ENCODE measurements around the gene SPANXN5.
"Not testable (repeated sequence)": the region's sequence is repeated elsewhere in the genome, so short reads cannot be mapped to it uniquely, and the experiment has no call there.

Gene SPANXN5, protein sequence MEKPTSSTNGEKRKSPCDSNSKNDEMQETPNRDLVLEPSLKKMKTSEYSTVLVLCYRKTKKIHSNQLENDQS

DNA sequence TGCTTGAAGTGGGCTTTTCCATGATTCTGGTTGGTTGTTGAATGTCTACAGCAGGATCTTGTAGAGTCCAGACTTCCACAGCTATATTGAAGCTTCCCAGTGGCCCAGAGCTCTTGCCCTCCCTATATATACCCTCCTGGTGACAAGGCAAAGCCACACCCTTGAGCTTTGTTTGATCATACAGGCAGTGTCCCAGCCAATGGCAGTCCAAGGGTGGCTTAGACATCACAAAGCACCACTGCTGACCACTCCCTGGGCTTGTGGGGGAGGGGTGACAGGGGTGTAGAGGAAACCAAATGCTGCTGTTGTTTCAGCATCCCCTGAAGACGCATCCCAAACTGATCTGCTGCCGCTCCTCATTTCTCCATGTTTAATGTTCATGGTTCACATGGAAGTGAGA is at the start of gene SPANXN5:
Gene SPANXN5, minus strand, starts transcription at position 101 of the 400 bp plus-strand sequence. Its CDS starts 79 bp downstream, at position 22.
- DNase-seq: not testable (repeated sequence)

DNA sequence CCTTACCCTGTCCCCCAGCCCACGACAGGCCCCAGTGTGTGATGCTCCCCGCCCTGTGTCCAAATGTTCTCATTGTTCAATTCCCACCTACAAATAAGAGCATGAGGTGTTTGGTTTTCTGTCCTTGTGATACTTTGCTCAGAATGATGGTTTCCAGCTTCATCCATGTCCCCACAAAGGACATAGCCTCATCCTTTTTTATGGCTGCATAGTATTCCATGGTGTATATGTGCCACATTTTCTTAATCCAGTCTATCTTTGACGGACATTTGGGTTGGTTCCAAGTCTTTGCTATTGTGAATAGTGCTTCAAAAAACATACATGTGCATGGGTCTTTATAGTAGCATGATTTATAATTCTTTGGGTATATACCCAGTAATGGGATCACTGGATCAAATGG is 46.4 kb upstream of the SPANXN5 start:
- DNase-seq: not testable (repeated sequence)

DNA sequence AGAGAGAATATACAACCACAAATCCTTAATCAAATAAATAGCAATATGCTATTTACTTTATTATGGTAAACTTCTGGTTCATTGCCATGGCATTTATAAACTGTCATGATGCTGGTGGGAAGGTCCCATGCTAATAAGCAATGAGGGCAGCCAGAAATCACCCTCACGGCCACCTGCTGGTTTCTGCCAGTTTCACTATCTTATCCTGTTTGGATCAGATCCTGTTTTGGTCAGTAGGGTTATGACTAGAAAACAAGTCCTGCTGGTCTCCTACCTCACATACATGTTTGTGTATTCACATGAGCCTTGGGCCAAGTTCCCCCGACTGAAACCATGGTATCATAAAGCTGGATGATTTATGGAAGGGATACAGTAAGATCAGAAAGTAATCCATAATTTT is 41.9 kb upstream of the SPANXN5 start:
- DNase-seq: no peak

DNA sequence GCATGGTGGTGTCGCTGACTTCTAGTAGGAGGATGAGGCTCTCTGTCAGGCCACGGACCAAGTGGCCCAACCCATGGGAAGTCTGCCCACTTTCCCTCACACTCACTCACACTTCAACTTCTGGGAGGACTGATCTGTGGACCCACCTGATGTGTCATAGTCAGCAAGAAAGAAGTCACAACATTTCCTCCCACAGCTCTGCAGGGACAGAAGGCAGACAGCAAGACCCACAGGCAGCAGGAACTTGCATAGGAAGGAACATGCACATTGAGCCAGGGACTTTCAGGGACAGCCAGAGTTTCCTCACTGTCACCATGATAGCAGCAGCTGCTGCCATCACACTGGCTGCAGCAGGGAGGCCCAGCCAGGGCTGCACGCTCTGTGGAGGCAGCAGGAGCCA is 33.3 kb upstream of the SPANXN5 start:
- DNase-seq: no peak

DNA sequence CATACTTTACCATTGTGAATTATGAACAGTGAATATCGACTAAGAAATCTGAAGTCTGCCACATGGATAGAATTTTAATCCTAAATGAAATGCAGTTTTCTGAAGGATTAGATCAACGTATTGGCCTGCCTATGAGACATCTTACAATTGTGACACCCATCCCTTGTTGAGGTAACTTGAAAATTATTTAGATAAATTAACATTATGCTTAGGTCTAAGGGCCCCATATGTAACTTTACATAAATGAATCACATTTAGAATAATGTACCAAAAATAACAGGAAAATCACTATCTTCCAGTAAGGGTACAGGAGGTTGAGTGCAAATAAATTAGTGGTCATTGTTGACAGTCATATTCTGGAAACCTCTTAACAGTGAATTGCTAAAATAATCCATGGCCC is 27.4 kb upstream of the SPANXN5 start:
- DNase-seq: no peak

DNA sequence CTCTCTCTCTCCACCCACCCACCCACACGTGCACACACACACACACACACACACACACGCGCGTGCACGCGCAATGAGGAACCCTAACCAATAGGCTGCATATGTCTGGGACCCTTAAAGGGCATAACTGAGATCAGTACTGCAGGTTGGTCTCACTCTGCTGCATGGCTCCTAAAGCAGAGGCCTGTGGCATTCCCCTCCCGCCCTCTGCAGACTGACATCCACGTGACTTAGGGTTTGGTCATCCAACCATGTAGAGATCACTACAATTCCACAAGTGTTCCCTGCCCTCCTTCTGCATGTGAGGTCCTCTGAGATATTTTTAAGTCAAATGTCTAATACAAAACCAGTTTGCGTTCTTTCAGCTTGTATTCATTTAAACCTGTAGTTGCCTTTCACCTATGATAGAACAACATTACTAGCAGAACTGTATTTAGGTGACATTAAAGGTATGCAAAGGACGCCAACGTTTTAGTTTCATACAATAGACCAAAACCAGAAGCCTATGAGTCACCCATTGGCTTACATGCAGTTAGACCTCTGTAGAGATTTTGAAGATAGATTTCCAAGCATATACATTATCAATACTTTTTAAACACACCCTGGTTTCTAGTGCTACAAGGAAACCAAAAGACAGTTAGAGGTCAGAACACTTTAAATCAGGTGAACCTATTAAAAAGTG is 24.0 kb upstream of the SPANXN5 start:
- no peak for DNase-seq

DNA sequence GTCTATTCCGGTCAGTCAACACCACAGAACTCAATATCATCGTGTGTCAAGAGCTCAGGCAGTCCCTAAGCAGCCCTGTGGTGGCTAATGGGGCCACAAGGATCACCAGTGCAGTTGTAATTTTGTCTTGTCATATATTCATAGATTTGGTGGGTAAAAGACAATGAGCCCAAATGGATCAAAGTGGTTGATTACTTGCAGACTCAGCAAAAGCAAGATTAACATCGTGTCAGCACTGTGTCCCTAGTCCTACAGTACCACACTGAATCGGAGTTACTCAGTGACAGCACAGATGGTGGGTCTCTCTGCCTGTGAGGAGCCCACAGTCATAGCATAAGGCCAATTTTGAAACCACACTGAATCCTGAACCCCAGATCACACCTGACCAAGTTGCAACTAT is 22.6 kb upstream of the SPANXN5 start:
- DNase-seq: no peak

DNA sequence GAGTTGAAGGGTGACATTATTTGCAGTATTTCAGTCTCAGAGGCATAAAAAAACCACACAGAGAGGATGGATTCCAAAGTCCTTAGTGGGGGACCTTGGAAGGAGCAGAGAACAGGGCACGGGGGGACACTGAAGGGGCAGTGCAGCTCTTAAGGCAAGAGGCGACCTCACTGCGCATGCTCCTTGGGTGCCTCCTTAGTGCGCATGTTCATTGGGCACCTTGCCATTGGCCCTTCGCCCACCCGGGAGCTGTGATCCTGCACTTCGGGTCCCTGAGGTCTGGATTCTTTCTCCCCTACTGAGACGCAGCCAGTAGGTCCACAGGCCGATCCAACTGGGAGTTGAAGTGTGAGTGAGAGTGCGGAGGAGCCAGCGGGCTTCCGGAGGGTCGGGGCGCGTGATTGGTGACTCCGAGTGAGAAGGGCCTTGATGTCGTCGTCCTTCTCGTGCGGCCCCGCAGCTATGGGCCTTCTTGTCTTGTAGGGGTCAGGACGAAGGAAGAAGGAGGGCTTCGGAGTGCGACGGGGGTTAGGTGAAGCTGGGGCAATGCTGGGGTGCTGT is 13.9 kb upstream of the SPANXN5 start, which contains the start of gene XAGE5:
Gene XAGE5, plus strand, starts transcription at position 223 of the 561 bp plus-strand sequence. CDS start 1,280 bp downstream, outside the sequence.
- DNase-seq: no peak

DNA sequence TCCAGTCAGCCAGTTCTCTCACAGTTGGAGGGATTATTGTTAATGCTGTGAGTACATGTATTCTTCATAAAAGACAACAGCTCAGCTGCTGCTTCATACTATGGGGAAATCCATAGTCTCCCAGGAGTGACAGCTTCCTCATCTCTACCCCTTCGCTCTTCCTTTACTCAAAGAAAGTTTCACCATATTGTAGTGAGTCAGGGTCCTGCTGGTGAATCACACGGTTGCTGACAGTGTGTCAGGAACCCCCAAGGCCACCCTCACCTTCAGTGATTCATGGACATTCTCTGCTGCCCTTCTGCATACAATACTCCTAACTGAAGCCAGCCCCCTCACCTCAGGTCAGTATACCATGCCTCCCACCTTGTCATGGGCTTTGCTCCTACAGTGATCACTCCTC is 7.6 kb upstream of the SPANXN5 start:
- not testable (repeated sequence) for DNase-seq

DNA sequence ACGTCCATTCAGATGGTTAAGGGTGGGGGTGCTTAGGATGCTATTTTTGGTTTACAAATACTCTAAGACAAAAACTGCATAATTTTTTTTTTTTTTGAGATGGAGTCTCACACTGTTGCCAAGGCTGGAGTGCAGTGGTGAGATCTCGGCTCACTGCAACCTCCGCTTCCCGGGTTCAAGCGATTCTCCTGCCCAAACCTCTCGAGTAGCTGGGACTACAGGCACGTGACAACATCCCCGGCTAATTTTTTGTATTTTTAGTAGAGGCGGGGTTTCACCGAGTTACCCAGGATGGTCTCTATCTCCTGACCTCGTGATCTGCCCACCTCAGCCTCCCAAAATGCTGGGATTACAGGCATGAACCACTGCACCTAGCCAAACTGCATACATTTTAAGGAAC is 23.7 kb downstream of the SPANXN5 start:
- not testable (repeated sequence) for DNase-seq

DNA sequence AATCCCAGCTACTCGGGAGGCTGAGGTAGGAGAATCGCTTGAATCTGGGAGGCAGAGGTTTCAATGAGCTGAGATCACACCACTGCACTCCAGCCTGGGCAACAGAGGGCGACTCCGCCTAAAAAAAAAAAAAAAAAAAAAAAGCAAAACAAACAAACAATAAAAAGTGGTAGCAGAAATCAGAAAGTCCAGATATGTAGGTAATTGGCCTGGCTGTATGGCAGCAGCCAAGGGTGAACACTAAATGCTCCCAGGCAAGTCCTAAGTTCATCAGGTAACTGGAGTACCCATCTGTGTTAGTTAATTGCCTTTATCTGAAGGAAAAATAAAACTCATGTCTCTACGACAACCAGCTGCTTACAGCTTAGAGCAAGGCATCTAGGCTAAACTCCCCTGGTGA is 31.2 kb downstream of the SPANXN5 start:
- not testable (repeated sequence) for DNase-seq

DNA sequence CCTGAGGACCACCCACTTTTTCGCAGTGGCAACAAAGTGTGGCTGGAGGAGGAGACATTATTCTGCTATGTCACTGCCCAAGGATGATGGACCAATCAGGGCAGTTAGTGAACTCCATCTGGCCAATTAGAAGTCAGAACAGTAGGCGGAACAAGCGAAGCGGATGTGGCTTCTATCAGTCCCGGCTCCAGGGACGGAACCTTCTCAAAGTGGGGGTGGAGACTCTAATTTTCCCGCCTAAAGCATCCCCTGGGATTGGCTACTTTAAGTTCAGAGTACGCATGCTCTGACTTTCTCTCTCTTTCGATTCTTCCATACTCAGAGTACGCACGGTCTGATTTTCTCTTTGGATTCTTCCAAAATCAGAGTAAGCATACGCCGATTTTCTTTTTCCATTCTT is 46.3 kb downstream of the SPANXN5 start, which contains the start of gene SSX2B:
Gene SSX2B, plus strand, starts transcription at position 301 of the 400 bp plus-strand sequence. CDS start 1,429 bp downstream, outside the sequence.
- not testable (repeated sequence) for DNase-seq
